Heart right ventricle (tissue), 16 donors: ENCODE results near the gene JAK1. TPM values are rescaled to one million over a fixed set of nuclear protein-coding genes. Genes with fewer than 3 reads are reported as not detected.

Experiments used
- ATAC-seq, 8 donors: fragments of 200-7000 bp; cut with Tn5 transposase; one replicate each; pipeline ENCODE4 v1.9.1; 2020; ENCODE audit warnings: mild to moderate bottlenecking in 8 of 8, moderate library complexity in 8 of 8, moderate number of reproducible peaks in 1 of 8
- DNase-seq, 2 donors: peaks; one replicate each; pipeline ENCODE4 v3.0.0-alpha.2; 2020
- H3K27ac ChIP-seq, 10 donors: fragments of 200-600 bp; sonication (generic) in 2 of 10; one replicate each; pipeline versions ENCODE4 v1.5.0 to v1.8.0; 2020 to 2022; ENCODE audit warnings: mild to moderate bottlenecking in 3 of 10
- H3K27me3 ChIP-seq, 7 donors: fragments of 200-600 bp; one replicate each; pipeline ENCODE4 v1.8.0; 2021 to 2022; ENCODE audit warnings: mild to moderate bottlenecking in 2 of 7
- H3K36me3 ChIP-seq, 9 donors: fragments of 200-600 bp; sonication (generic) in 1 of 9; one replicate each; pipeline versions ENCODE4 v1.5.0 to v1.8.0; 2020 to 2022; ENCODE audit warnings: mild to moderate bottlenecking in 2 of 9
- H3K4me1 ChIP-seq, 9 donors: fragments of 200-600 bp; sonication (generic) in 1 of 9; one replicate each; pipeline versions ENCODE4 v1.5.0 to v1.8.0; 2020 to 2022; ENCODE audit warnings: mild to moderate bottlenecking in 4 of 9
- H3K4me3 ChIP-seq, 10 donors: fragments of 200-600 bp; sonication (generic) in 2 of 10; one replicate each; pipeline versions ENCODE4 v1.5.0 to v1.8.0; 2020 to 2022; ENCODE audit warnings: mild to moderate bottlenecking in 7 of 10, moderate library complexity in 2 of 10
- H3K9me3 ChIP-seq, 11 donors: fragments of 200-600 bp in 10 of 11; sonication (generic) in 2 of 11; one replicate each; pipeline versions ENCODE4 v1.5.0 to v1.8.0; 2013 to 2022; ENCODE audit warnings: mild to moderate bottlenecking in 2 of 11, control low read depth in 1 of 11, moderate library complexity in 1 of 11
- CTCF ChIP-seq, 9 donors: fragments of 200-600 bp; sonication (generic) in 2 of 9; IDR thresholded peaks; one replicate each; pipeline versions ENCODE4 v1.5.0 to v1.8.0; 2021 to 2022; ENCODE audit warnings: antibody characterized with exemption in 9 of 9, mild to moderate bottlenecking in 5 of 9, moderate library complexity in 1 of 9
- WGBS, 2 donors: extraction: QIAGEN DNeasy Blood & Tissue Kit; methylation state at CpG; one replicate each; pipeline ENCODE4 v1.1.7; 2013; ENCODE audit warnings: inconsistent platforms in 1 of 2; 5-methylcytosine and 5-hydroxymethylcytosine counted together
- intact Hi-C, 10 donors: fragments of 100-400 bp; cut with DNase I; formaldehyde crosslinking; loops; one replicate each; pipeline versions ENCODE4 v1.11.1 to v1.14.2; 2022
- polyA plus RNA-seq, 2 donors: library from polyadenylated mRNA; stranded (reverse); fragments of 200-250 nt; gene quantifications; one replicate each; pipeline ENCODE4 v1.2.3, GENCODE V29; 2013
- total RNA-seq, 10 donors: library from RNA; stranded (reverse); fragmentation: NEBNext Ultra II Directional in 3 of 10; extraction: Animal tissue kit (Norgen Biotek cat#: 25700) in 3 of 10; gene quantifications; one replicate each; pipeline versions ENCODE4 v1.2.1 to v1.2.4, GENCODE V29; 2021 to 2023
- donor health status: Arrhythmogenic right ventricular cardiomyopathy.
- donor health status: ischemic (EF 13 %, LVEDD 7.1; RV severe dilation, severe dysfunction).
- donor health status: healthy with polysubstance abuse.
- donor health status: DM: no; HTN: yes; CAD: no.
- donor health status: DM: no; HTN: no; CAD: no.
- donor health status: ischemic (EF 25% LVEDD 6.9; RV normal size, moderate dysfunction).
- donor health status: ischemic (EF 25% LVEDD 5.7; RV mildly dilated, moderate dysfunction).
- donor health status: healthy.
- donor health status: DM: yes; HTN: yes; CAD: no.
- donor health status: Ischemic cardiomyopathy.
- donor health status: ischemic (EF 35%, LVEDD 5.7; RV mildly dilated, moderate dysfunction).
- donor health status: nonischemic (EF 11% LVEDD 7.7; RV severe dilation, severe dysfunction).
- donor health status: DM: yes; HTN: yes; CAD: no.
- donor health status: PGD.
- donor health status: ischemic (EF 29% LVEDD 5.4; RV normal size, mild dysfunction).
- donor health status: nonischemic (EF 23%, LVEDD 6.1; RV moderate dilation, normal function).

The JAK1 gene
- total and polyA plus RNA-seq, 12 donors = 20.1 to 122 (median 81.3) TPM

- Histone ChIP-seq H3K36me3 (peaks cover 0 to 44% (median 0%) of the 10 kb centered on the region in 9 donors), H3K9me3 (peaks cover 0 to 4% (median 0%) of the 10 kb centered on the region in 11 donors), H3K27ac (no peak overlapping the region), H3K27me3 (no peaks in the 10 kb centered on the region), H3K4me3 (no peak overlapping the region), H3K4me1 (no peaks in the 10 kb centered on the region)
- no peak for TF ChIP-seq CTCF (IDR thresholded peaks at IDR 0.05)
- WGBS, 2 donors = 96 to 99% methylated on average over 1 of the region's 1 CpG
- ATAC-seq (no peak), DNase-seq (no peak)
- intact Hi-C loops = no loop called here
These were observed 151.9 kb downstream of the JAK1 start for GRCh38 chr1:64814427-64814826.

GRCh38 chr1:64811131-64811530, 155.2 kb downstream of the JAK1 start:
- no peak overlapping the region for H3K4me3 ChIP-seq
- no peak overlapping the region for H3K27ac ChIP-seq
- intact Hi-C loops = no loop called here
- 78 to 81% methylated on average over 6 of the region's 6 CpGs for WGBS, 2 donors
- no peaks in the 10 kb centered on the region for H3K27me3 ChIP-seq
- ATAC-seq (no peak), DNase-seq (no peak)
- H3K36me3 ChIP-seq = peaks cover 0 to 37% (median 0%) of the 10 kb centered on the region in 9 donors
- no peaks in the 10 kb centered on the region for H3K9me3 ChIP-seq
- peaks cover 0 to 12% (median 0%) of the 10 kb centered on the region in 9 donors for H3K4me1 ChIP-seq
- no peak for TF ChIP-seq CTCF (IDR thresholded peaks at IDR 0.05)

- Histone ChIP-seq H3K9me3 (no peaks in the 10 kb centered on the region), H3K27me3 (no peaks in the 10 kb centered on the region), H3K4me1 (peaks cover 0 to 13% (median 0%) of the 10 kb centered on the region in 9 donors), H3K27ac (no peak overlapping the region), H3K4me3 (no peak overlapping the region), H3K36me3 (peaks cover 0 to 33% (median 0%) of the 10 kb centered on the region in 9 donors)
- intact Hi-C loops = no loop called here
- DNase-seq (no peak), ATAC-seq (peak in 1 of 8 donors; percentile 26)
- TF ChIP-seq CTCF (IDR thresholded peaks at IDR 0.05) = no peak
- 65 to 79% methylated on average over 1 of the region's 1 CpG for WGBS, 2 donors
These were observed 156.3 kb downstream of the JAK1 start for GRCh38 chr1:64810001-64810400.

GRCh38 chr1:64809309-64809708, 157.0 kb downstream of the JAK1 start:
- DNase-seq = no peak
- Histone ChIP-seq H3K4me1 (peaks cover 0 to 13% (median 0%) of the 10 kb centered on the region in 9 donors), H3K27me3 (no peaks in the 10 kb centered on the region), H3K27ac (no peak overlapping the region), H3K9me3 (no peaks in the 10 kb centered on the region), H3K36me3 (peaks cover 0 to 29% (median 0%) of the 10 kb centered on the region in 9 donors), H3K4me3 (no peak overlapping the region)
- intact Hi-C loops = no loop called here
- no peak for TF ChIP-seq CTCF (IDR thresholded peaks at IDR 0.05)
- no peak for ATAC-seq
